Cardiac fibroblast (primary cell): ENCODE data around the gene DOCK3.
"Not testable (repeated sequence)": the region's sequence is repeated elsewhere in the genome, so short reads cannot be mapped to it uniquely, and the experiment has no call there.

Experiments
- DNase-seq, 2 donors: peaks; one replicate each; pipeline versions ENCODE4 v3.0.0 to v3.0.0-alpha.2; 2010; ENCODE audit warnings: low read depth in 2 of 2
- H3K4me3 ChIP-seq, 2 donors: replicated peaks in 1 of 2; 1 replicate in 1 of 2; 2 replicates in 1 of 2; pipeline ENCODE4 v1.5.1; 2011; ENCODE audit warnings: low read depth in 2 of 2, low read length in 2 of 2, mild to moderate bottlenecking in 2 of 2, moderate library complexity in 1 of 2
- CTCF ChIP-seq: IDR thresholded peaks from one replicate; pipeline ENCODE4 v1.5.1; 2011; ENCODE audit warnings: low read depth, mild to moderate bottlenecking, low read length, inconsistent platforms

The DOCK3 gene

GRCh38 chr3:51191768-51192167, 517.0 kb downstream of the DOCK3 start:
- no peak overlapping the region for H3K4me3 ChIP-seq
- no peak for TF ChIP-seq CTCF
- DNase-seq: no peak

DNA sequence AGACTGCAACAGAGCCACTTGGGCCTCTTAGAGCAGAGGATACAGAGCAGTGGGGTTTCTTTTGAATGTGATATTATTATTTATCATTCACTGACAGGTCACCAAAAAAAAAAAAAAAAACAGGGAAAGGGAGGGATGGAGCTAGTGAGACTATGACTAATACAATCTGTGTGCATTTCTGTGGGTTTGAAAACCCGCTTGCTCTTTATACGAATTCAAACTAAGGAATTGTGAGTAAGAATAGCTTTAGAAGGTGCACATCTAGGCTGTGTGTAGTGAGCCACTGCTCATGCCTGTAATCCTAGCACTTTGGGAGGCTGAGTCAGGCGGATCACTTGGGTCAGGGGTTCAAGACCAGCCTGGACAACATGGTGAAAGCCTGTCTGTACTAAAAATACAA, 523.8 kb downstream of the DOCK3 start:
- DNase-seq: no peak
- TF ChIP-seq CTCF: no peak
- H3K4me3 ChIP-seq: no peak overlapping the region

- H3K4me3 ChIP-seq, DNase-seq: not testable (repeated sequence)
Observed at GRCh38 chr3:51199296-51199695, 524.6 kb downstream of the DOCK3 start.

GRCh38 chr3:51216291-51216690, 541.6 kb downstream of the DOCK3 start:
- no peak for TF ChIP-seq CTCF
- DNase-seq: no peak
- H3K4me3 ChIP-seq: no peak overlapping the region

DNA sequence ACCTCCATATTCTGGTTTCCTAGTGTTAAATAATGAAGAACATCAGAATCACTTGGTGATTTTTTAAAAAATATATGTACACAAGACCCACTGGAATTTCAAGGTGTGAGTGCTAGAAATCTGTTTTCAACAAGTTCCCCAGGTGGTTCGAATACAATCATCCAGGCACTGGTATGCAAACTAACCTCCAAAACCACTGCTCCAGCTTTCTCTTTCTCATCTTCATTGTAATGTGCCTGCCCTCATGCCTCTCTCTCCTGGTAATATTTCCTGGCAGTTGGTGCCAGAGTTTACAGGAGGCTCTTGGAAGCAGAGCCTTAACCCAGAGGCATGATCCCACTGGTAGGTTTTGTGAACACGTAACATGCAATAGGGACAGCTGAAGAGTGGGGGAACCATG, 547.2 kb downstream of the DOCK3 start:
- no peak for TF ChIP-seq CTCF

DNA sequence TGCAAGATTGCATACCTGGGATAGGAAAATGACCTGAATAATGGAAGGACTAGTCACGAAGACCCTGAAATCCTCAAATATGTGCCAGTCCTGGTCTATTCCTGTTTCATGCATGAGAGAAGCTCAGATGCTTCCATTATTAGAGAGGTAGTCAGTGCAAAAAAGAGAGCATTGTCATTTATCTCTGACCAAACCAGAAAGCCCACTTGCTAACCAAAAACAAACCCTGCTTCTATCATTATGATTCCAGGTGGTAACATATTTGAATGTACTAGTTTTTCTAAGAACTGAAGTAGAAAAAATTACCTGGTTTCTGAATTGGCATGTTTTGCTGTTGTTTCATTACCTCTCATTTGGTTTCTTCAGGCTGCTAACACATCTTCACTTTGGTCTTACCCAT, 549.6 kb downstream of the DOCK3 start:
- no peak for TF ChIP-seq CTCF
- DNase-seq: no peak
- no peak overlapping the region for H3K4me3 ChIP-seq

More for the DNA sequence above, 547.2 kb downstream of the DOCK3 start:
- H3K4me3 ChIP-seq: no peak overlapping the region
- DNase-seq: no peak

GRCh38 chr3:51224843-51225242, 550.1 kb downstream of the DOCK3 start:
- H3K4me3 ChIP-seq: no peak overlapping the region
- no peak for DNase-seq
- no peak for TF ChIP-seq CTCF
